ENCODE results near the gene ACYP2. TPM values are rescaled to one million over a fixed set of nuclear protein-coding genes. Genes with fewer than 3 reads are reported as not detected.

The ACYP2 gene
- total RNA-seq, 1 donor from 2014 or later = 9.0 TPM

DNA sequence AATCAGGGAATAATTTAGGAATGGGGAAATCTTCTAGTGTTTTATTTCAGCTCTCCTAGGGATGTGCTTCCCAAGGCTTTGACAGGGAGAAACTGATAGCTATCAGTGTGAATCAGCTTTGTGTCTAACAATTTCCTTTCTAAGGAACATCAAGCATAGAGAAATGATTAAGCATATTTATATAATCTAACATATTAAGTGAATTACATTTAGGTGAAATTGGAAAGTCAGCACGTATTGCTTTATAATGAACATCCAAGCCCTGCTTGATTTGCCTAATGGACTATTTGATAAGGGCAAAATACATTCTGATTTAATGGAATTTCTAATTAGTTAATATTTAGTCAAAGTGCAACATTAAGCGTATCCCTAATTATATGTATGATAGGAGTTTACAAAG, 160.1 kb downstream of the ACYP2 start:
- DNase-seq (ENCODE audit: low read depth) = no peak
- FAIRE-seq = no peak
- Histone ChIP-seq H3K27me3 (ENCODE audit: control insufficient read depth, insufficient read depth, low read length) (no peaks in the 10 kb centered on the region), H3K4me3 (ENCODE audit: low read depth, low read length) (no peak overlapping the region), H3K36me3 (ENCODE audit: control insufficient read depth, insufficient read depth, low read length) (no peaks in the 10 kb centered on the region)
- TF ChIP-seq, protein P1, sequence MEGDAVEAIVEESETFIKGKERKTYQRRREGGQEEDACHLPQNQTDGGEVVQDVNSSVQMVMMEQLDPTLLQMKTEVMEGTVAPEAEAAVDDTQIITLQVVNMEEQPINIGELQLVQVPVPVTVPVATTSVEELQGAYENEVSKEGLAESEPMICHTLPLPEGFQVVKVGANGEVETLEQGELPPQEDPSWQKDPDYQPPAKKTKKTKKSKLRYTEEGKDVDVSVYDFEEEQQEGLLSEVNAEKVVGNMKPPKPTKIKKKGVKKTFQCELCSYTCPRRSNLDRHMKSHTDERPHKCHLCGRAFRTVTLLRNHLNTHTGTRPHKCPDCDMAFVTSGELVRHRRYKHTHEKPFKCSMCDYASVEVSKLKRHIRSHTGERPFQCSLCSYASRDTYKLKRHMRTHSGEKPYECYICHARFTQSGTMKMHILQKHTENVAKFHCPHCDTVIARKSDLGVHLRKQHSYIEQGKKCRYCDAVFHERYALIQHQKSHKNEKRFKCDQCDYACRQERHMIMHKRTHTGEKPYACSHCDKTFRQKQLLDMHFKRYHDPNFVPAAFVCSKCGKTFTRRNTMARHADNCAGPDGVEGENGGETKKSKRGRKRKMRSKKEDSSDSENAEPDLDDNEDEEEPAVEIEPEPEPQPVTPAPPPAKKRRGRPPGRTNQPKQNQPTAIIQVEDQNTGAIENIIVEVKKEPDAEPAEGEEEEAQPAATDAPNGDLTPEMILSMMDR (IDR thresholded peaks at IDR 0.05; ENCODE audit: insufficient read depth, low read length, severe bottlenecking) = no peak

DNA sequence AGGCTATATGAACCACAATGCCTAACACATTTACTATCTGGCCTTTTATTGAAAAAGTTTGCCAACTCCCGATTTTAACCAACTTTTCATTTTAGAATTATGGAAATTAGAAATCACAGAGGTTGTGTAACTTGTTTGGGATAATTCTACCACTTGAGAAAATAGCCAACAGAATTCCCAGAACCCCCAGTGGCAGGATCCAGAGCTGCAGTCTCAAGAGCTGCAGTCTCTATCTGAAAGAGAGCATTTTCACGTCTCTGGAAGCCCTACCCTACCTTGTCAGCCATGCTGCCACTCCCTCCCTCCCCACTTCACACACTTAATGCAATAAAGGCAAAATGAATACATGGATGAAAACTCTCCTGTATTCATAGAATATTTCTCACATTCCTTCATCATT, 164.0 kb downstream of the ACYP2 start:
- DNase-seq (ENCODE audit: low read depth) (no peak), FAIRE-seq (no peak)
- Histone ChIP-seq H3K27me3 (ENCODE audit: control insufficient read depth, insufficient read depth, low read length) (no peaks in the 10 kb centered on the region), H3K4me3 (ENCODE audit: low read depth, low read length) (no peak overlapping the region), H3K36me3 (ENCODE audit: control insufficient read depth, insufficient read depth, low read length) (no peaks in the 10 kb centered on the region)
- TF ChIP-seq, protein P1 (IDR thresholded peaks at IDR 0.05; ENCODE audit: insufficient read depth, low read length, severe bottlenecking) = peak; percentile 30

DNA sequence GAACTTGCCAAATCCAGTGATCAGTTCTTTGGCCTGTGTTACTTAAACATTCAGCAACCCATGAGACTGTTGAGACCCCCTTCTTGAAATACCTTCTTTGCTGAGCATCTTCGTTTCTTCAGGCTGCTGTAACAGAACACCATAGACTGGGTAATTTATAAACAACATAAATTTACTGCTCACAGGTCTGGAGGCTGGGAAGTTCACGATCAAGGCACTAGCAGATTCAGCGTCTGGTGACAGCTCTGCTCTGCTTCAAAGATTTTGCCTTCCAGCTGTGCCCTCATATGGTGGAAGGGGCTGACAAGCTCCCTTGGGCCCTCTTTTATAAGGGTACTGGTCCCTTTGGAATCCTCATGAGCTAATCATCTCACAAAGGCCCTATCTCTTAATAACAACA, 169.4 kb downstream of the ACYP2 start:
- Histone ChIP-seq H3K4me3 (ENCODE audit: low read depth, low read length) (no peak overlapping the region), H3K27me3 (ENCODE audit: control insufficient read depth, insufficient read depth, low read length) (no peaks in the 10 kb centered on the region), H3K36me3 (ENCODE audit: control insufficient read depth, insufficient read depth, low read length) (no peaks in the 10 kb centered on the region)
- FAIRE-seq = no peak
- TF ChIP-seq, protein P1 (IDR thresholded peaks at IDR 0.05; ENCODE audit: insufficient read depth, low read length, severe bottlenecking) = no peak
- DNase-seq (ENCODE audit: low read depth) = no peak

DNA sequence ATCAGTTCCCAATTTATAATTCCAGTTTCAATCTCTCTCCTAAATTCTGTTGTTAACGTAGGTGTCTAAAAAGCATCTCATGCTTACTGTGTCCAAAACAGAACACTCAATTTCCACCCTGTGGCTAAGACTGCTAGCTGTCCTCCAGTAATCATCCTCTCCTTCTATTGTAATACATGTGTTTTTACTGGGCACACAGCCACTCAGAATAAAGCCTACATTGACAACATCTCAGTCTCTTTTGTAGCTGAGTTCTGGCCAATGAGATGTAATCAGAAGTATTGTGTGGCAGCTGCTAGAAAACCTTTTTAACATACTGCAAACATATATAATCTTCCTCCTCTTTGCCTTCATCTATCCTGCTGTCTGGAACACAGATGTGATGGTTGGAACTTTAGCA, 170.0 kb downstream of the ACYP2 start:
- DNase-seq (ENCODE audit: low read depth) = no peak
- no peaks in the 10 kb centered on the region for H3K36me3 ChIP-seq (ENCODE audit: control insufficient read depth, insufficient read depth, low read length)
- TF ChIP-seq, protein P1 (IDR thresholded peaks at IDR 0.05; ENCODE audit: insufficient read depth, low read length, severe bottlenecking) = no peak
- no peaks in the 10 kb centered on the region for H3K27me3 ChIP-seq (ENCODE audit: control insufficient read depth, insufficient read depth, low read length)
- H3K4me3 ChIP-seq (ENCODE audit: low read depth, low read length) = no peak overlapping the region
- FAIRE-seq = no peak

DNA sequence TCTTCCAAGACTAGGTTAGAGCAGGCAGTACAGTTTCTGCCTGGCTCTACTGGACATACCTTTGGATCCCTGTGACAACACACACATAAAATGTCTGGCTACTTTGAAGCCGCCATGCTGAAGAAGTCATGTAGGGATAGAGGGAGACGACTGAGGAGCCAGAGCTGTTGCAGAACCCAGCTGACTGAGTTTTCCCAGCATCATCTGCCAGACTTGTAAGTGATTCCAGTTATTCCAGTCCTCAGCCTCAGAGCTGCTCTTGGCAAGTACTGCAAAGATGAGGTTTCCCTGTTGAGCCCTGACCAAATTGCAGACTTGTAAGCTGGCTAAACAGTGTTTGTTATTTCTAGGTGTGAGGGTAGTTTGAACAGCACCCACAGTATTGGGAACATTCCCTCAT, 172.1 kb downstream of the ACYP2 start:
- FAIRE-seq = no peak
- Histone ChIP-seq H3K27me3 (ENCODE audit: control insufficient read depth, insufficient read depth, low read length) (no peaks in the 10 kb centered on the region), H3K4me3 (ENCODE audit: low read depth, low read length) (no peak overlapping the region), H3K36me3 (ENCODE audit: control insufficient read depth, insufficient read depth, low read length) (no peaks in the 10 kb centered on the region)
- TF ChIP-seq, protein P1 (IDR thresholded peaks at IDR 0.05; ENCODE audit: insufficient read depth, low read length, severe bottlenecking) = no peak
- DNase-seq (ENCODE audit: low read depth) = no peak

DNA sequence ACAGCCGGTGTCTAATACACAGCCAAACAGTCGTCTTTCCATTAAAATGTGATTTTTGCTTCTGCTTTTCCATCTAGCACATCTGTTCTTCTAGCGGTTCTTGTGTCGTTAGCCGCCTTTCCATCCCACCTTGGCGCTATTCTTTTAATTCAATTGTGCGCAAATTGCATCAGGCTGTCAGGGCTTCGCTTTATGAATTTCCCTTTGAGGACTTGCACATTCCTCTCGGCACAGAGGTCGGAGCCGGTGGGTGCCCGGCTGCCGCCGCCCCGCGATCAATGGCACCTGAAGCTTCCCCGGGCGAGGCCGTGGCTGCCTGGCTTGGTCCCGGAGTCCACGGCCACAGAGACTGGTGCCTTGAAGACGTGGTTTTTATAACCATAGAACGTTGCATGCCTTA, 174.5 kb downstream of the ACYP2 start:
- DNase-seq (ENCODE audit: low read depth) (no peak), FAIRE-seq (no peak)
- Histone ChIP-seq H3K36me3 (ENCODE audit: control insufficient read depth, insufficient read depth, low read length) (no peaks in the 10 kb centered on the region), H3K4me3 (ENCODE audit: low read depth, low read length) (no peak overlapping the region), H3K27me3 (ENCODE audit: control insufficient read depth, insufficient read depth, low read length) (no peaks in the 10 kb centered on the region)
- TF ChIP-seq, protein P1 (IDR thresholded peaks at IDR 0.05; ENCODE audit: insufficient read depth, low read length, severe bottlenecking) = no peak

All from bronchial epithelial cell (primary cell).